ENCODE results near the gene MATN1. TPM values are rescaled to one million over a fixed set of nuclear protein-coding genes. Genes with fewer than 3 reads are reported as not detected.

Gene MATN1
- total RNA-seq, 1 experiment from 2014 or later, result 0.24 TPM

GRCh38 chr1:30763651-30764248, 40.4 kb upstream of the MATN1 start (continued):
- no peak for TF ChIP-seq ZNF121 (CRISPR knock-in tag; IDR thresholded peaks at IDR 0.05)
- TF ChIP-seq OVOL2 (CRISPR knock-in tag; IDR thresholded peaks at IDR 0.05; ENCODE audit: borderline replicate concordance), result no peak
- no peak for TF ChIP-seq CREM (CRISPR knock-in tag; IDR thresholded peaks at IDR 0.05)

DNA sequence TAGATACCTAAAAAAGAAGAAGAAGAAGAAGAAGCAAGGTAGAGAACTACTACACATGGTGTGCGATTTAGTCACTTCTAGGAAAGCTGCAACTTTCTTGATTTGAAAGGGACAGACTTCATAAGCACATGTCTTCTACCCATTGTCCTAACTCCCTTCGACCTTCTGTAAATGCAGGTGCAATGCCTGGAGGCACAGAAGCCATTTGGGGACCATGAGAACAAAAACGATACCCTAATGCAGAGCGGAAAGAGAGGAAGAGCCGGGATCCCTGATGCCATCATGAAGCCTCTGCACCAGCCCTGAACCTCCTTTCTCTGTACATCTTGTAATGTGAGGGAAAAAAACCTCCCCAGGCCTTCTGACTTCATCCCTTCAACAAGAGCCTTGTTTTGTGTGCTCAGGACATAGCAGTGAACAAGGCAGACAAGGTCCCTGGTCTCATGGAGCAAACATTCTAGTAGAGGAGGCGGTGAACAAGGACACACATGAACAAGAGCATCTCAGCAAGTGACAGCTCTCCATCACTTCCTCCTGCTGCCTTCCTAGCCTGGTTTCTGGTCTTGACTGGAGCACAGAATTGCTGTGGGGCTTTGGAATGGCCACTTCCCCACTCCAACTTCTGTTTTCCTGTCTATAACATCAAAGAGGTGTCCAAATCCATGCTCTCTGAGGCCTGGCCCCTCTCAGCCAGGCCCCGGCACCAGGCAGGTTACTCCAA, 39.7 kb upstream of the MATN1 start:
- no peaks in the 10 kb centered on the region for H3K27me3 Mint-ChIP-seq (ENCODE audit: low read depth)
- ChIA-PET POLR2A (no interaction called here), CTCF (interaction anchor here (0.8 to 1.4 kb wide), 3 partner anchors 17 to 45 kb away, joined by 4 to 8 read pairs (median 4); no protein-coding TSS in a partner anchor)
- no peak overlapping the region for H3K27ac Mint-ChIP-seq
- DNase-seq (ENCODE audit: low spot score) (no peak), ATAC-seq (no peak)
- peaks cover 9% of the 10 kb centered on the region; the same call in 1 of the 2 replicates for H3K9me3 Mint-ChIP-seq
- H3K36me3 Mint-ChIP-seq, result peaks cover 3% of the 10 kb centered on the region; the same call in 1 of the 2 replicates
- no peak overlapping the region for H3K4me3 Mint-ChIP-seq
- TF ChIP-seq, protein P1, sequence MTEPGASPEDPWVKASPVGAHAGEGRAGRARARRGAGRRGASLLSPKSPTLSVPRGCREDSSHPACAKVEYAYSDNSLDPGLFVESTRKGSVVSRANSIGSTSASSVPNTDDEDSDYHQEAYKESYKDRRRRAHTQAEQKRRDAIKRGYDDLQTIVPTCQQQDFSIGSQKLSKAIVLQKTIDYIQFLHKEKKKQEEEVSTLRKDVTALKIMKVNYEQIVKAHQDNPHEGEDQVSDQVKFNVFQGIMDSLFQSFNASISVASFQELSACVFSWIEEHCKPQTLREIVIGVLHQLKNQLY (CRISPR knock-in tag; IDR thresholded peaks at IDR 0.05), result no peak
- TF ChIP-seq, protein P2, sequence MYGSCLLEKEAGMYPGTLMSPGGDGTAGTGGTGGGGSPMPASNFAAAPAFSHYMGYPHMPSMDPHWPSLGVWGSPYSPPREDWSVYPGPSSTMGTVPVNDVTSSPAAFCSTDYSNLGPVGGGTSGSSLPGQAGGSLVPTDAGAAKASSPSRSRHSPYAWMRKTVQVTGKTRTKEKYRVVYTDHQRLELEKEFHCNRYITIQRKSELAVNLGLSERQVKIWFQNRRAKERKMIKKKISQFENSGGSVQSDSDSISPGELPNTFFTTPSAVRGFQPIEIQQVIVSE (CRISPR knock-in tag; IDR thresholded peaks at IDR 0.05; ENCODE audit: borderline replicate concordance), result no peak
- TF ChIP-seq, protein P3, sequence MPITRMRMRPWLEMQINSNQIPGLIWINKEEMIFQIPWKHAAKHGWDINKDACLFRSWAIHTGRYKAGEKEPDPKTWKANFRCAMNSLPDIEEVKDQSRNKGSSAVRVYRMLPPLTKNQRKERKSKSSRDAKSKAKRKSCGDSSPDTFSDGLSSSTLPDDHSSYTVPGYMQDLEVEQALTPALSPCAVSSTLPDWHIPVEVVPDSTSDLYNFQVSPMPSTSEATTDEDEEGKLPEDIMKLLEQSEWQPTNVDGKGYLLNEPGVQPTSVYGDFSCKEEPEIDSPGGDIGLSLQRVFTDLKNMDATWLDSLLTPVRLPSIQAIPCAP (CRISPR knock-in tag; IDR thresholded peaks at IDR 0.05), result no peak
- TF ChIP-seq, protein P4, sequence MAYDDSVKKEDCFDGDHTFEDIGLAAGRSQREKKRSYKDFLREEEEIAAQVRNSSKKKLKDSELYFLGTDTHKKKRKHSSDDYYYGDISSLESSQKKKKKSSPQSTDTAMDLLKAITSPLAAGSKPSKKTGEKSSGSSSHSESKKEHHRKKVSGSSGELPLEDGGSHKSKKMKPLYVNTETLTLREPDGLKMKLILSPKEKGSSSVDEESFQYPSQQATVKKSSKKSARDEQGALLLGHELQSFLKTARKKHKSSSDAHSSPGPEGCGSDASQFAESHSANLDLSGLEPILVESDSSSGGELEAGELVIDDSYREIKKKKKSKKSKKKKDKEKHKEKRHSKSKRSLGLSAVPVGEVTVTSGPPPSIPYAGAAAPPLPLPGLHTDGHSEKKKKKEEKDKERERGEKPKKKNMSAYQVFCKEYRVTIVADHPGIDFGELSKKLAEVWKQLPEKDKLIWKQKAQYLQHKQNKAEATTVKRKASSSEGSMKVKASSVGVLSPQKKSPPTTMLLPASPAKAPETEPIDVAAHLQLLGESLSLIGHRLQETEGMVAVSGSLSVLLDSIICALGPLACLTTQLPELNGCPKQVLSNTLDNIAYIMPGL (CRISPR knock-in tag; IDR thresholded peaks at IDR 0.05), result no peak
- TF ChIP-seq USF1 (CRISPR knock-in tag; IDR thresholded peaks at IDR 0.05) (no peak), NR1H2 (CRISPR knock-in tag; IDR thresholded peaks at IDR 0.05) (no peak), ZNF671 (CRISPR knock-in tag; IDR thresholded peaks at IDR 0.05) (no peak), CREB1 (CRISPR knock-in tag; IDR thresholded peaks at IDR 0.05) (no peak), CBFB (CRISPR knock-in tag; IDR thresholded peaks at IDR 0.05; ENCODE audit: low read depth) (no peak), ZNF121 (CRISPR knock-in tag; IDR thresholded peaks at IDR 0.05) (no peak), ZNF219 (CRISPR knock-in tag; IDR thresholded peaks at IDR 0.05; ENCODE audit: borderline replicate concordance) (no peak), ESRRA (CRISPR knock-in tag; IDR thresholded peaks at IDR 0.05; ENCODE audit: borderline replicate concordance) (no peak), ZNF138 (CRISPR knock-in tag; conservative IDR thresholded peaks at IDR 0.05) (no peak), JUN (CRISPR knock-in tag; IDR thresholded peaks at IDR 0.05) (no peak)
- TF ChIP-seq, protein P5, sequence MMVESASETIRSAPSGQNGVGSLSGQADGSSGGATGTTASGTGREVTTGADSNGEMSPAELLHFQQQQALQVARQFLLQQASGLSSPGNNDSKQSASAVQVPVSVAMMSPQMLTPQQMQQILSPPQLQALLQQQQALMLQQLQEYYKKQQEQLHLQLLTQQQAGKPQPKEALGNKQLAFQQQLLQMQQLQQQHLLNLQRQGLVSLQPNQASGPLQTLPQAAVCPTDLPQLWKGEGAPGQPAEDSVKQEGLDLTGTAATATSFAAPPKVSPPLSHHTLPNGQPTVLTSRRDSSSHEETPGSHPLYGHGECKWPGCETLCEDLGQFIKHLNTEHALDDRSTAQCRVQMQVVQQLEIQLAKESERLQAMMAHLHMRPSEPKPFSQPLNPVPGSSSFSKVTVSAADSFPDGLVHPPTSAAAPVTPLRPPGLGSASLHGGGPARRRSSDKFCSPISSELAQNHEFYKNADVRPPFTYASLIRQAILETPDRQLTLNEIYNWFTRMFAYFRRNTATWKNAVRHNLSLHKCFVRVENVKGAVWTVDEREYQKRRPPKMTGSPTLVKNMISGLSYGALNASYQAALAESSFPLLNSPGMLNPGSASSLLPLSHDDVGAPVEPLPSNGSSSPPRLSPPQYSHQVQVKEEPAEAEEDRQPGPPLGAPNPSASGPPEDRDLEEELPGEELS (CRISPR knock-in tag; IDR thresholded peaks at IDR 0.05), result no peak
- H3K4me1 Mint-ChIP-seq, result peaks cover 17% of the 10 kb centered on the region

Measured in WTC11 (cell line).